Tibial nerve (tissue), 4 donors: ENCODE results near the gene TKTL1. TPM values are rescaled to one million over a fixed set of nuclear protein-coding genes. Genes with fewer than 3 reads are reported as not detected.

Experiments used
- DNase-seq, 2 donors: peaks; one replicate each; pipeline ENCODE4 v3.0.0-alpha.2; 2019; ENCODE audit warnings: low spot score in 2 of 2
- H3K27ac ChIP-seq, 4 donors: fragments of 200-600 bp; sonication (generic) in 3 of 4; one replicate each; pipeline ENCODE4 v1.5.1; 2017 to 2019; ENCODE audit warnings: mild to moderate bottlenecking in 1 of 4
- H3K27me3 ChIP-seq, 2 donors: fragments of 200-600 bp; sonication (generic) in 1 of 2; one replicate each; pipeline versions ENCODE4 v1.5.1 to v1.6.0; 2017 to 2019
- H3K36me3 ChIP-seq, 3 donors: fragments of 200-600 bp; sonication (generic); one replicate each; pipeline ENCODE4 v1.5.1; 2018 to 2019
- H3K4me1 ChIP-seq, 4 donors: fragments of 200-600 bp; sonication (generic) in 3 of 4; one replicate each; pipeline ENCODE4 v1.5.1; 2017 to 2019
- H3K4me3 ChIP-seq, 4 donors: fragments of 200-600 bp; sonication (generic) in 3 of 4; one replicate each; pipeline ENCODE4 v1.5.1; 2017 to 2019; ENCODE audit warnings: mild to moderate bottlenecking in 1 of 4, moderate library complexity in 1 of 4
- H3K9me3 ChIP-seq, 4 donors: fragments of 200-600 bp; sonication (generic) in 3 of 4; one replicate each; pipeline ENCODE4 v1.5.1; 2017 to 2019
- EP300 ChIP-seq, 2 donors: sonication (generic); formaldehyde crosslinking; IDR thresholded peaks; one replicate each; pipeline ENCODE4 v1.6.1; 2017; ENCODE audit warnings: antibody characterized with exemption in 2 of 2, mild to moderate bottlenecking in 1 of 2
- POLR2A ChIP-seq, 2 donors: fragments of 450-650 bp; IDR thresholded peaks; one replicate each; pipeline ENCODE4 v1.6.1; 2017; ENCODE audit warnings: antibody characterized with exemption in 2 of 2, mild to moderate bottlenecking in 2 of 2, moderate library complexity in 2 of 2
- WGBS, 2 donors: methylation state at CpG; one replicate each; pipeline ENCODE4 v1.1.5; 2018; 5-methylcytosine and 5-hydroxymethylcytosine counted together
- total RNA-seq, 4 donors: library from RNA; depleted of rRNA; stranded (reverse); fragments of >200 nt; gene quantifications; one replicate each; pipeline ENCODE4 v1.1.0, GENCODE V29; 2016
- TF ChIP-seq, protein P1 (sequence below), 5 experiments: fragments of 200-600 bp in 3 of 5; fragments of 450-650 bp in 2 of 5; sonication (generic) in 3 of 5; IDR thresholded peaks; one replicate each; pipeline ENCODE4 v1.5.1; 2016 to 2019; ENCODE audit warnings: antibody characterized with exemption in 5 of 5, mild to moderate bottlenecking in 3 of 5, moderate library complexity in 2 of 5

Gene TKTL1
- total RNA-seq, 4 donors from 2014 or later = not detected

GRCh38 chrX:154374313-154375155 is 78.9 kb downstream of the TKTL1 start, which contains the start of gene FLNA:
Gene FLNA, minus strand, starts transcription at chrX:154374634. Its CDS starts 3,389 bp downstream, at chrX:154371245.
- H3K4me3 ChIP-seq = peak within 1 kb of the TSS; percentile 17 to 83 (median 26)
- DNase-seq = no peak

DNA sequence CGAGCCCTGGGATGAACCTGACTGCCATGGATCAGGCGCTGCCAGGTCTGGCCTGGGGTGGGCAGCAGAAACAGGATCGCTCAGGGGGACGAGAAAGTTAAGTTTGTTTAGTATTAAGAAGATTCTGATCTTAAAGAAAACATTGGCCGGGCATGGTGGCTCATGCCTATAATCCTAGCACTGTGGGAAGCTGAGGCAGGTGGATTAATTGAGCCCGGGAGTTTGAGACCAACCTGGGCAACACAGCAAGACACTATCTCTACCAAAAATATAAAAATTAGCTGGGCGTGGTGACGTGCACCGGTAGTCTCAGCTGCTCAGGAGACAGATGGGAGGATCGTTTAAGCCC is 79.5 kb downstream of the TKTL1 start:
- peaks cover 0 to 37% (median 6%) of the 10 kb centered on the region in 4 donors for H3K4me1 ChIP-seq
- H3K36me3 ChIP-seq = no peaks in the 10 kb centered on the region
- peak overlapping the region in 2 of 4 donors; percentile 17 to 83 for H3K4me3 ChIP-seq
- H3K9me3 ChIP-seq = no peaks in the 10 kb centered on the region
- DNase-seq = no peak
- TF ChIP-seq POLR2A (IDR thresholded peaks at IDR 0.05) (no peak), EP300 (IDR thresholded peaks at IDR 0.05) (no peak)
- TF ChIP-seq, protein P1, sequence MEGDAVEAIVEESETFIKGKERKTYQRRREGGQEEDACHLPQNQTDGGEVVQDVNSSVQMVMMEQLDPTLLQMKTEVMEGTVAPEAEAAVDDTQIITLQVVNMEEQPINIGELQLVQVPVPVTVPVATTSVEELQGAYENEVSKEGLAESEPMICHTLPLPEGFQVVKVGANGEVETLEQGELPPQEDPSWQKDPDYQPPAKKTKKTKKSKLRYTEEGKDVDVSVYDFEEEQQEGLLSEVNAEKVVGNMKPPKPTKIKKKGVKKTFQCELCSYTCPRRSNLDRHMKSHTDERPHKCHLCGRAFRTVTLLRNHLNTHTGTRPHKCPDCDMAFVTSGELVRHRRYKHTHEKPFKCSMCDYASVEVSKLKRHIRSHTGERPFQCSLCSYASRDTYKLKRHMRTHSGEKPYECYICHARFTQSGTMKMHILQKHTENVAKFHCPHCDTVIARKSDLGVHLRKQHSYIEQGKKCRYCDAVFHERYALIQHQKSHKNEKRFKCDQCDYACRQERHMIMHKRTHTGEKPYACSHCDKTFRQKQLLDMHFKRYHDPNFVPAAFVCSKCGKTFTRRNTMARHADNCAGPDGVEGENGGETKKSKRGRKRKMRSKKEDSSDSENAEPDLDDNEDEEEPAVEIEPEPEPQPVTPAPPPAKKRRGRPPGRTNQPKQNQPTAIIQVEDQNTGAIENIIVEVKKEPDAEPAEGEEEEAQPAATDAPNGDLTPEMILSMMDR (IDR thresholded peaks at IDR 0.05) = no peak
- H3K27me3 ChIP-seq = no peaks in the 10 kb centered on the region
- 75 to 80% methylated on average over 10 of the region's 10 CpGs for WGBS, 2 donors
- peak overlapping the region; percentile 32 to 97 (median 78) for H3K27ac ChIP-seq

More at GRCh38 chrX:154374313-154375155, 78.9 kb downstream of the TKTL1 start, which contains the start of gene FLNA:
- no peaks in the 10 kb centered on the region for H3K36me3 ChIP-seq
- H3K4me1 ChIP-seq = peaks cover 0 to 34% (median 6%) of the 10 kb centered on the region in 4 donors
- 53 to 61% methylated on average over 5 to 57 of the region's 95 CpGs for WGBS, 2 donors
- TF ChIP-seq POLR2A (IDR thresholded peaks at IDR 0.05) (peak in 1 of 2 donors; percentile 31), EP300 (IDR thresholded peaks at IDR 0.05) (peak in 1 of 2 donors; percentile 9)
- TF ChIP-seq, protein P1 (IDR thresholded peaks at IDR 0.05) = peak in 2 of 5 experiments; percentile 8 to 34
- H3K27ac ChIP-seq = peak within 1 kb of the TSS; percentile 32 to 97 (median 78)
- H3K27me3 ChIP-seq = no peaks in the 10 kb centered on the region
- no peaks in the 10 kb centered on the region for H3K9me3 ChIP-seq

- Histone ChIP-seq H3K4me1 (peaks cover 0 to 50% (median 6%) of the 10 kb centered on the region in 4 donors), H3K4me3 (no peak overlapping the region), H3K27me3 (no peaks in the 10 kb centered on the region), H3K36me3 (no peaks in the 10 kb centered on the region), H3K9me3 (no peaks in the 10 kb centered on the region), H3K27ac (peak overlapping the region; percentile 26 to 98 (median 98))
- 74 to 86% methylated on average over 3 of the region's 3 CpGs for WGBS, 2 donors
- no peak for DNase-seq
- TF ChIP-seq EP300 (IDR thresholded peaks at IDR 0.05) = no peak
- TF ChIP-seq, protein P1 (IDR thresholded peaks at IDR 0.05) = no peak
- TF ChIP-seq POLR2A (IDR thresholded peaks at IDR 0.05) = no peak
Measured at GRCh38 chrX:154376774-154377173, 81.2 kb downstream of the TKTL1 start.

- Histone ChIP-seq H3K27ac (peak overlapping the region; percentile 95 to 98 (median 98)), H3K9me3 (no peaks in the 10 kb centered on the region), H3K4me1 (peaks cover 0 to 35% (median 0%) of the 10 kb centered on the region in 4 donors), H3K27me3 (no peaks in the 10 kb centered on the region), H3K36me3 (no peaks in the 10 kb centered on the region), H3K4me3 (peak overlapping the region; percentile 20 to 60 (median 49))
- no peak for DNase-seq
- TF ChIP-seq, protein P1 (IDR thresholded peaks at IDR 0.05) = no peak
- TF ChIP-seq EP300 (IDR thresholded peaks at IDR 0.05) (peak in 1 of 2 donors; percentile 91), POLR2A (IDR thresholded peaks at IDR 0.05) (peak; percentile 86 to 96)
- WGBS, 2 donors = 0 to 46% methylated on average over 31 to 68 of the region's 79 CpGs
Measured at GRCh38 chrX:154378059-154378798, 82.6 kb downstream of the TKTL1 start.
